Common myeloid progenitor, CD34-positive (primary cell): ENCODE measurements around the gene CHD6.
A peak's percentile ranks its signal among the peaks of the same experiment; 100 is the strongest.

Experiments
- CTCF ChIA-PET: fragments of 350-600 bp; sonication (Branson Sonifier 250); formaldehyde crosslinking; loops from one replicate; lab custom pipeline; 2021; ENCODE audit warnings: antibody characterized with exemption; lab: Charles Lee
- POLR2A ChIA-PET: fragments of 350-600 bp; sonication (Branson Sonifier 250); formaldehyde crosslinking; loops from one replicate; lab custom pipeline; 2021; ENCODE audit warnings: antibody characterized with exemption; lab: Charles Lee
- DNase-seq, 3 donors: peaks; one replicate each; pipeline versions ENCODE4 v3.0.0 to v3.0.0-alpha.2; 2013
- H3K27ac ChIP-seq, 2 experiments: 1 replicate in 1 of 2; 2 replicates in 1 of 2; pipeline ENCODE4 v1.7.0; 2013; ENCODE audit warnings: inconsistent platforms in 2 of 2, low read length in 2 of 2, mild to moderate bottlenecking in 2 of 2, low read depth in 1 of 2, moderate library complexity in 1 of 2; ENCODE audit not compliant: severe bottlenecking in 2 of 2, insufficient read depth in 1 of 2, poor library complexity in 1 of 2
- H3K27me3 ChIP-seq, 5 experiments: replicated peaks in 2 of 5; 1 replicate in 3 of 5; 2 replicates in 2 of 5; pipeline versions ENCODE4 v1.6.1 to v1.7.0; 2013; ENCODE audit warnings: low read length in 4 of 5, mild to moderate bottlenecking in 2 of 5, moderate library complexity in 2 of 5, inconsistent platforms in 1 of 5; ENCODE audit not compliant: insufficient read depth in 5 of 5, control insufficient read depth in 4 of 5
- H3K36me3 ChIP-seq, 4 experiments: 1 replicate in 2 of 4; 2 replicates in 2 of 4; pipeline versions ENCODE4 v1.6.1 to v1.7.0; 2013; ENCODE audit warnings: low read length in 3 of 4, control low read depth in 1 of 4, mild to moderate bottlenecking in 1 of 4; ENCODE audit not compliant: control insufficient read depth in 4 of 4, insufficient read depth in 4 of 4
- H3K4me1 ChIP-seq, 4 experiments: 1 replicate in 3 of 4; 2 replicates in 1 of 4; pipeline versions ENCODE4 v1.6.1 to v1.7.1; 2013; ENCODE audit warnings: low read length in 3 of 4, mild to moderate bottlenecking in 3 of 4, control low read depth in 1 of 4, inconsistent platforms in 1 of 4, moderate library complexity in 1 of 4; ENCODE audit not compliant: control insufficient read depth in 4 of 4, insufficient read depth in 4 of 4; ENCODE audit errors: control extremely low read depth in 1 of 4
- H3K4me3 ChIP-seq, 7 experiments: 1 replicate in 4 of 7; 2 replicates in 3 of 7; pipeline versions ENCODE4 v1.5.1 to v1.7.0; 2013; ENCODE audit warnings: mild to moderate bottlenecking in 7 of 7, low read length in 6 of 7, moderate library complexity in 6 of 7, inconsistent platforms in 2 of 7, low read depth in 2 of 7, control low read depth in 1 of 7; ENCODE audit not compliant: insufficient read depth in 4 of 7, control insufficient read depth in 1 of 7; ENCODE audit errors: extremely low read depth in 1 of 7
- H3K9me3 ChIP-seq, 5 experiments: 1 replicate in 4 of 5; 2 replicates in 1 of 5; pipeline versions ENCODE4 v1.6.1 to v1.7.1; 2013; ENCODE audit warnings: low read length in 4 of 5, mild to moderate bottlenecking in 2 of 5, inconsistent platforms in 1 of 5, low read depth in 1 of 5, moderate library complexity in 1 of 5; ENCODE audit not compliant: control insufficient read depth in 4 of 5, insufficient read depth in 2 of 5; ENCODE audit errors: control extremely low read depth in 1 of 5
- WGBS: methylation state at CpG from one replicate; pipeline ENCODE4 v1.1.5; 2013; ENCODE audit not compliant: insufficient coverage; 5-methylcytosine and 5-hydroxymethylcytosine counted together

Gene CHD6

GRCh38 chr20:41426086-41426830 lies 191.9 kb downstream of the CHD6 start:
- ChIA-PET POLR2A (interaction anchor here (0.7 kb wide), 1 partner anchor 16 kb away, joined by 3 read pairs; no protein-coding TSS in a partner anchor), CTCF (interaction anchor here (1.2 to 3.8 kb wide), 2 partner anchors 10 to 17 kb away, joined by 3 to 12 read pairs; no protein-coding TSS in a partner anchor)
- H3K27me3 ChIP-seq = no peaks in the 10 kb centered on the region
- peaks cover 25 to 71% (median 44%) of the 10 kb centered on the region in 4 experiments for H3K36me3 ChIP-seq
- no peaks in the 10 kb centered on the region for H3K9me3 ChIP-seq
- peaks cover 0 to 11% (median 2%) of the 10 kb centered on the region in 4 experiments for H3K4me1 ChIP-seq
- no CpG with 5 or more reads among the region's 11 CpGs for WGBS
- H3K4me3 ChIP-seq = no peak overlapping the region
- peak overlapping the region in 1 of 2 experiments; percentile 65 for H3K27ac ChIP-seq
- no peak for DNase-seq

GRCh38 chr20:41425180-41425884 lies 192.8 kb downstream of the CHD6 start:
- peak overlapping the region in 1 of 2 experiments; percentile 65 for H3K27ac ChIP-seq
- H3K4me1 ChIP-seq = peaks cover 0 to 11% (median 2%) of the 10 kb centered on the region in 4 experiments
- WGBS = 61% methylated on average over 3 of the region's 10 CpGs
- CTCF ChIA-PET = interaction anchor here (1.2 to 3.8 kb wide), 4 partner anchors 9 to 19 kb away, joined by 3 to 12 read pairs (median 6); no protein-coding TSS in a partner anchor
- POLR2A ChIA-PET = interaction anchor here (0.7 kb wide), 1 partner anchor 17 kb away, joined by 3 read pairs; no protein-coding TSS in a partner anchor
- H3K9me3 ChIP-seq = no peaks in the 10 kb centered on the region
- H3K27me3 ChIP-seq = no peaks in the 10 kb centered on the region
- peaks cover 25 to 77% (median 49%) of the 10 kb centered on the region in 4 experiments for H3K36me3 ChIP-seq
- DNase-seq = peak; percentile 48 to 89 (median 77)
- H3K4me3 ChIP-seq = no peak overlapping the region

GRCh38 chr20:41424546-41424945 lies 193.6 kb downstream of the CHD6 start:
- Histone ChIP-seq H3K27ac (no peak overlapping the region), H3K4me1 (peaks cover 0 to 11% (median 2%) of the 10 kb centered on the region in 4 experiments), H3K27me3 (no peaks in the 10 kb centered on the region), H3K4me3 (no peak overlapping the region), H3K9me3 (no peaks in the 10 kb centered on the region), H3K36me3 (peaks cover 21 to 78% (median 50%) of the 10 kb centered on the region in 4 experiments)
- DNase-seq = no peak
- ChIA-PET POLR2A (no interaction called here), CTCF (interaction anchor here (1.4 to 2.2 kb wide), 2 partner anchors 13 to 20 kb away, joined by 3 to 8 read pairs; no protein-coding TSS in a partner anchor)
- 100% methylated on average over 1 of the region's 1 CpG for WGBS

GRCh38 chr20:41424011-41424410 lies 194.2 kb downstream of the CHD6 start:
- WGBS = no CpG with 5 or more reads among the region's 3 CpGs
- Histone ChIP-seq H3K9me3 (no peaks in the 10 kb centered on the region), H3K36me3 (peaks cover 21 to 76% (median 49%) of the 10 kb centered on the region in 4 experiments), H3K27me3 (no peaks in the 10 kb centered on the region), H3K4me3 (no peak overlapping the region), H3K27ac (no peak overlapping the region), H3K4me1 (peaks cover 0 to 11% (median 2%) of the 10 kb centered on the region in 4 experiments)
- POLR2A ChIA-PET = no interaction called here
- peak in 2 of 3 donors; percentile 3 to 22 for DNase-seq
- CTCF ChIA-PET = interaction anchor here (1.3 to 2.2 kb wide), 2 partner anchors 10 to 13 kb away, joined by 5 to 8 read pairs; no protein-coding TSS in a partner anchor

- no peak for DNase-seq
- POLR2A ChIA-PET = no interaction called here
- Histone ChIP-seq H3K4me3 (no peak overlapping the region), H3K4me1 (peaks cover 0 to 11% (median 2%) of the 10 kb centered on the region in 4 experiments), H3K36me3 (peaks cover 21 to 77% (median 47%) of the 10 kb centered on the region in 4 experiments), H3K27ac (no peak overlapping the region), H3K9me3 (no peaks in the 10 kb centered on the region), H3K27me3 (no peaks in the 10 kb centered on the region)
- CTCF ChIA-PET = interaction anchor here (1.3 to 2.0 kb wide), 2 partner anchors 9 to 34 kb away, joined by 5 read pairs; no protein-coding TSS in a partner anchor
- 100% methylated on average over 1 of the region's 2 CpGs for WGBS
Observed at GRCh38 chr20:41422953-41423352, 195.2 kb downstream of the CHD6 start.

GRCh38 chr20:41418739-41419293 lies 199.4 kb downstream of the CHD6 start:
- H3K9me3 ChIP-seq = no peaks in the 10 kb centered on the region
- CTCF ChIA-PET = interaction anchor here (3.0 kb wide), 1 partner anchor 9 kb away, joined by 19 read pairs; no protein-coding TSS in a partner anchor
- no peak overlapping the region for H3K4me3 ChIP-seq
- H3K4me1 ChIP-seq = no peaks in the 10 kb centered on the region
- 98% methylated on average over 6 of the region's 7 CpGs for WGBS
- POLR2A ChIA-PET = no interaction called here
- H3K27me3 ChIP-seq = no peaks in the 10 kb centered on the region
- peaks cover 23 to 95% (median 59%) of the 10 kb centered on the region in 4 experiments for H3K36me3 ChIP-seq
- no peak overlapping the region for H3K27ac ChIP-seq
- no peak for DNase-seq
